Endothelial cell (in vitro differentiated cells): ENCODE measurements around the gene GPRIN3. TPM values are rescaled to one million over a fixed set of nuclear protein-coding genes. Genes with fewer than 3 reads are reported as not detected.

ENCODE experiments used
- DNase-seq: peaks from one replicate; pipeline ENCODE4 v3.0.0; 2021; ENCODE audit warnings: low spot score
- H3K27ac Mint-ChIP-seq: one replicate; pipeline ENCODE4 v1.8.0; 2021; ENCODE audit warnings: mixed read lengths, inconsistent platforms; ENCODE audit not compliant: unreplicated experiment
- H3K27me3 Mint-ChIP-seq: one replicate; pipeline ENCODE4 v1.8.0; 2021; ENCODE audit warnings: mild to moderate bottlenecking, moderate library complexity, mixed read lengths, inconsistent platforms; ENCODE audit not compliant: unreplicated experiment
- H3K36me3 Mint-ChIP-seq: one replicate; pipeline ENCODE4 v1.8.0; 2021; ENCODE audit warnings: mild to moderate bottlenecking, low read depth, mixed read lengths, inconsistent platforms; ENCODE audit not compliant: unreplicated experiment
- H3K4me1 Mint-ChIP-seq: one replicate; pipeline ENCODE4 v1.8.0; 2021; ENCODE audit warnings: mild to moderate bottlenecking, mixed read lengths, inconsistent platforms; ENCODE audit not compliant: unreplicated experiment
- H3K4me3 Mint-ChIP-seq: one replicate; pipeline ENCODE4 v1.8.0; 2021; ENCODE audit warnings: mild to moderate bottlenecking, mixed read lengths, inconsistent platforms; ENCODE audit not compliant: unreplicated experiment
- H3K9me3 Mint-ChIP-seq: one replicate; pipeline ENCODE4 v1.8.0; 2021; ENCODE audit warnings: mixed read lengths, inconsistent platforms; ENCODE audit not compliant: unreplicated experiment
- CTCF ChIP-seq: fragments of 200-600 bp; sonication (generic); IDR thresholded peaks from one replicate; pipeline ENCODE4 v1.5.0; 2021; ENCODE audit warnings: antibody characterized with exemption; ENCODE audit not compliant: unreplicated experiment
- total RNA-seq: library from RNA; stranded (reverse); fragmentation: NEBNext Ultra II Directional; extraction: Animal tissue kit (Norgen Biotek cat#: 25700); gene quantifications from one replicate; pipeline ENCODE4 v1.2.1, GENCODE V29; 2021; ENCODE audit not compliant: unreplicated experiment

Gene GPRIN3
- total RNA-seq, 1 donor from 2014 or later = 8.9 TPM

- Mint-ChIP-seq H3K9me3 (no peaks in the 10 kb centered on the region), H3K27ac (no peak overlapping the region), H3K4me1 (peaks cover 31% of the 10 kb centered on the region), H3K4me3 (no peak overlapping the region), H3K36me3 (no peaks in the 10 kb centered on the region), H3K27me3 (no peaks in the 10 kb centered on the region)
- DNase-seq = no peak
- no peak for TF ChIP-seq CTCF
Observed at GRCh38 chr4:89299153-89299791, 8.3 kb downstream of the GPRIN3 start.

- no peaks in the 10 kb centered on the region for H3K36me3 Mint-ChIP-seq
- DNase-seq = no peak
- TF ChIP-seq CTCF = no peak
- no peaks in the 10 kb centered on the region for H3K9me3 Mint-ChIP-seq
- no peaks in the 10 kb centered on the region for H3K27me3 Mint-ChIP-seq
- H3K4me1 Mint-ChIP-seq = peaks cover 35% of the 10 kb centered on the region
- H3K27ac Mint-ChIP-seq = no peak overlapping the region
- H3K4me3 Mint-ChIP-seq = no peak overlapping the region
Observed at GRCh38 chr4:89298788-89299152, 8.8 kb downstream of the GPRIN3 start.

GRCh38 chr4:89298155-89298554, 9.4 kb downstream of the GPRIN3 start:
- Mint-ChIP-seq H3K27ac (no peak overlapping the region), H3K9me3 (no peaks in the 10 kb centered on the region), H3K4me1 (peaks cover 40% of the 10 kb centered on the region), H3K4me3 (no peak overlapping the region), H3K36me3 (peaks cover 3% of the 10 kb centered on the region), H3K27me3 (peaks cover 2% of the 10 kb centered on the region)
- no peak for DNase-seq
- no peak for TF ChIP-seq CTCF

GRCh38 chr4:89296896-89297295, 10.7 kb downstream of the GPRIN3 start:
- Mint-ChIP-seq H3K4me3 (no peak overlapping the region), H3K36me3 (peaks cover 3% of the 10 kb centered on the region), H3K27ac (no peak overlapping the region), H3K9me3 (no peaks in the 10 kb centered on the region), H3K27me3 (peaks cover 2% of the 10 kb centered on the region), H3K4me1 (peaks cover 40% of the 10 kb centered on the region)
- TF ChIP-seq CTCF = no peak
- no peak for DNase-seq

GRCh38 chr4:89296399-89296798, 11.2 kb downstream of the GPRIN3 start:
- TF ChIP-seq CTCF = no peak

More at GRCh38 chr4:89296399-89296798, 11.2 kb downstream of the GPRIN3 start:
- Mint-ChIP-seq H3K36me3 (peaks cover 3% of the 10 kb centered on the region), H3K4me3 (no peak overlapping the region), H3K27ac (no peak overlapping the region), H3K4me1 (peaks cover 40% of the 10 kb centered on the region), H3K27me3 (peaks cover 2% of the 10 kb centered on the region), H3K9me3 (peaks cover 1% of the 10 kb centered on the region)
- no peak for DNase-seq
